Non-pigmented ciliary epithelial cell (primary cell): ENCODE data around the gene TRPV6.

Source experiments
- DNase-seq: peaks from one replicate; pipeline ENCODE4 v3.0.0-alpha.2; 2010; ENCODE audit warnings: low read depth

Gene TRPV6

GRCh38 chr7:142868986-142869415 is 16.5 kb downstream of the TRPV6 start:
- DNase-seq, result no peak

GRCh38 chr7:142868188-142868985 is 17.2 kb downstream of the TRPV6 start:
- no peak for DNase-seq

- no peak for DNase-seq
Measured at GRCh38 chr7:142867398-142868187, 18.0 kb downstream of the TRPV6 start.

- no peak for DNase-seq
Measured at GRCh38 chr7:142867097-142867378, 18.5 kb downstream of the TRPV6 start.

- no peak for DNase-seq
Measured at GRCh38 chr7:142866361-142867096, 19.0 kb downstream of the TRPV6 start.

GRCh38 chr7:142865766-142866165 is 19.8 kb downstream of the TRPV6 start:
- no peak for DNase-seq

GRCh38 chr7:142864980-142865747 is 20.4 kb downstream of the TRPV6 start:
- DNase-seq, result no peak

GRCh38 chr7:142863891-142864685 is 21.5 kb downstream of the TRPV6 start:
- DNase-seq, result no peak

- DNase-seq, result no peak
Measured at GRCh38 chr7:142862786-142863400, 22.7 kb downstream of the TRPV6 start.

- DNase-seq, result no peak
Measured at GRCh38 chr7:142862351-142862750, 23.2 kb downstream of the TRPV6 start.

- no peak for DNase-seq
Measured at GRCh38 chr7:142860968-142861367, 24.6 kb downstream of the TRPV6 start.

- peak; percentile 34 for DNase-seq
Measured at GRCh38 chr7:142859829-142860228, 25.7 kb downstream of the TRPV6 start.

GRCh38 chr7:142859411-142859810 is 26.1 kb downstream of the TRPV6 start:
- no peak for DNase-seq

- DNase-seq, result no peak
Measured at GRCh38 chr7:142857625-142858024, 27.9 kb downstream of the TRPV6 start.

GRCh38 chr7:142856565-142857245 is 28.8 kb downstream of the TRPV6 start:
- no peak for DNase-seq

- DNase-seq, result no peak
Measured at GRCh38 chr7:142855756-142856564, 29.6 kb downstream of the TRPV6 start.

GRCh38 chr7:142855114-142855743 is 30.3 kb downstream of the TRPV6 start:
- no peak for DNase-seq

GRCh38 chr7:142854372-142855113 is 31.0 kb downstream of the TRPV6 start, which contains the start of gene EPHB6:
EPHB6 (plus strand) TSS chr7:142855076; CDS start chr7:142863228, 8,152 bp downstream.
- no peak for DNase-seq
